ENCODE results near the gene TTC27. TPM values are rescaled to one million over a fixed set of nuclear protein-coding genes. Genes with fewer than 3 reads are reported as not detected.

Gene TTC27
- total RNA-seq, 4 donors from 2014 or later = 10.7 to 14.3 (median 12.4) TPM

GRCh38 chr2:32833709-32834108, 205.9 kb downstream of the TTC27 start:
- H3K27me3 ChIP-seq = no peaks in the 10 kb centered on the region
- DNase-seq = no peak
- H3K4me3 ChIP-seq = no peak overlapping the region
- H3K9me3 ChIP-seq = peaks cover 0 to 5% (median 0%) of the 10 kb centered on the region in 3 donors
- no peaks in the 10 kb centered on the region for H3K36me3 ChIP-seq
- no peak overlapping the region for H3K27ac ChIP-seq
- H3K4me1 ChIP-seq = no peaks in the 10 kb centered on the region
- TF ChIP-seq CTCF (IDR thresholded peaks at IDR 0.05 in 4 of 5, conservative IDR thresholded peaks at IDR 0.05 in 1 of 5) = no peak
- TF ChIP-seq POLR2A (IDR thresholded peaks at IDR 0.05) = no peak
- in situ Hi-C loops (cut with MboI; ENCODE audit: low sequenced_read_pairs in 4 of 4) (no loop called here), intact Hi-C loops (cut with DNase I; ENCODE audit: low total_unique reads) (no loop called here)
- ATAC-seq = no peak

GRCh38 chr2:32835148-32835547, 207.3 kb downstream of the TTC27 start:
- Histone ChIP-seq H3K4me3 (no peak overlapping the region), H3K9me3 (no peaks in the 10 kb centered on the region), H3K27ac (no peak overlapping the region), H3K4me1 (no peaks in the 10 kb centered on the region), H3K27me3 (no peaks in the 10 kb centered on the region), H3K36me3 (no peaks in the 10 kb centered on the region)
- TF ChIP-seq POLR2A (IDR thresholded peaks at IDR 0.05) = no peak
- no peak for TF ChIP-seq CTCF (IDR thresholded peaks at IDR 0.05 in 4 of 5, conservative IDR thresholded peaks at IDR 0.05 in 1 of 5)
- DNase-seq (no peak), ATAC-seq (no peak)
- intact Hi-C loops (cut with DNase I; ENCODE audit: low total_unique reads) (no loop called here), in situ Hi-C loops (cut with MboI; ENCODE audit: low sequenced_read_pairs in 4 of 4) (no loop called here)

GRCh38 chr2:32836933-32837332, 209.1 kb downstream of the TTC27 start:
- in situ Hi-C loops (cut with MboI; ENCODE audit: low sequenced_read_pairs in 4 of 4) (no loop called here), intact Hi-C loops (cut with DNase I; ENCODE audit: low total_unique reads) (no loop called here)
- Histone ChIP-seq H3K36me3 (no peaks in the 10 kb centered on the region), H3K4me1 (no peaks in the 10 kb centered on the region), H3K9me3 (no peaks in the 10 kb centered on the region), H3K4me3 (no peak overlapping the region), H3K27ac (no peak overlapping the region), H3K27me3 (no peaks in the 10 kb centered on the region)
- TF ChIP-seq CTCF (IDR thresholded peaks at IDR 0.05 in 4 of 5, conservative IDR thresholded peaks at IDR 0.05 in 1 of 5) (no peak), POLR2A (IDR thresholded peaks at IDR 0.05) (no peak)
- ATAC-seq (no peak), DNase-seq (no peak)

GRCh38 chr2:32838418-32838817, 210.6 kb downstream of the TTC27 start:
- no peak overlapping the region for H3K4me3 ChIP-seq
- intact Hi-C loops (cut with DNase I; ENCODE audit: low total_unique reads) (no loop called here), in situ Hi-C loops (cut with MboI; ENCODE audit: low sequenced_read_pairs in 4 of 4) (no loop called here)
- DNase-seq (no peak), ATAC-seq (no peak)
- no peaks in the 10 kb centered on the region for H3K9me3 ChIP-seq
- H3K4me1 ChIP-seq = peaks cover 4 to 5% of the 10 kb centered on the region in 2 donors
- H3K27me3 ChIP-seq = no peaks in the 10 kb centered on the region
- H3K36me3 ChIP-seq = no peaks in the 10 kb centered on the region
- no peak overlapping the region for H3K27ac ChIP-seq
- TF ChIP-seq POLR2A (IDR thresholded peaks at IDR 0.05) (no peak), CTCF (IDR thresholded peaks at IDR 0.05 in 4 of 5, conservative IDR thresholded peaks at IDR 0.05 in 1 of 5) (no peak)

GRCh38 chr2:32838949-32839348, 211.1 kb downstream of the TTC27 start:
- Histone ChIP-seq H3K27me3 (no peaks in the 10 kb centered on the region), H3K27ac (no peak overlapping the region), H3K4me1 (peaks cover 5 to 8% of the 10 kb centered on the region in 2 donors), H3K9me3 (no peaks in the 10 kb centered on the region), H3K4me3 (no peak overlapping the region), H3K36me3 (no peaks in the 10 kb centered on the region)
- DNase-seq (no peak), ATAC-seq (no peak)
- no peak for TF ChIP-seq CTCF (IDR thresholded peaks at IDR 0.05 in 4 of 5, conservative IDR thresholded peaks at IDR 0.05 in 1 of 5)
- TF ChIP-seq POLR2A (IDR thresholded peaks at IDR 0.05) = no peak
- intact Hi-C loops (cut with DNase I; ENCODE audit: low total_unique reads) (no loop called here), in situ Hi-C loops (cut with MboI; ENCODE audit: low sequenced_read_pairs in 4 of 4) (no loop called here)

All from gastrocnemius medialis (tissue), 4 donors.